ENCODE measurements around the gene SLC23A3.

The SLC23A3 gene

GRCh38 chr2:219140722-219141121, 29.1 kb downstream of the SLC23A3 start:
- peaks cover 26 to 55% (median 29%) of the 10 kb centered on the region in 3 donors for H3K36me3 ChIP-seq
- TF ChIP-seq CTCF (IDR thresholded peaks at IDR 0.05) = no peak
- no peaks in the 10 kb centered on the region for H3K27me3 ChIP-seq
- no peak for DNase-seq
- H3K27ac ChIP-seq = no peak overlapping the region
- H3K4me1 ChIP-seq = peaks cover 0 to 11% (median 3%) of the 10 kb centered on the region in 4 donors
- no peaks in the 10 kb centered on the region for H3K9me3 ChIP-seq
- H3K4me3 ChIP-seq = no peak overlapping the region
- intact Hi-C loops (cut with DNase I; ENCODE audit: low total_unique reads) = no loop called here

GRCh38 chr2:219133976-219134375, 35.9 kb downstream of the SLC23A3 start:
- no peak for DNase-seq
- no peak overlapping the region for H3K27ac ChIP-seq
- intact Hi-C loops (cut with DNase I; ENCODE audit: low total_unique reads) = no loop called here

GRCh38 chr2:219131744-219132143, 38.1 kb downstream of the SLC23A3 start:
- DNase-seq = no peak
- peaks cover 0 to 4% (median 0%) of the 10 kb centered on the region in 3 donors for H3K36me3 ChIP-seq
- H3K4me3 ChIP-seq = no peak overlapping the region
- no peak overlapping the region for H3K27ac ChIP-seq
- peaks cover 0 to 19% (median 3%) of the 10 kb centered on the region in 4 donors for H3K4me1 ChIP-seq
- no peak for TF ChIP-seq CTCF (IDR thresholded peaks at IDR 0.05)
- intact Hi-C loops (cut with DNase I; ENCODE audit: low total_unique reads) = no loop called here
- no peaks in the 10 kb centered on the region for H3K27me3 ChIP-seq
- H3K9me3 ChIP-seq = no peaks in the 10 kb centered on the region

More at GRCh38 chr2:219133976-219134375, 35.9 kb downstream of the SLC23A3 start:
- H3K4me1 ChIP-seq = peaks cover 0 to 12% (median 0%) of the 10 kb centered on the region in 4 donors
- H3K4me3 ChIP-seq = no peak overlapping the region
- H3K27me3 ChIP-seq = no peaks in the 10 kb centered on the region
- H3K36me3 ChIP-seq = peaks cover 0 to 9% (median 4%) of the 10 kb centered on the region in 3 donors
- H3K9me3 ChIP-seq = no peaks in the 10 kb centered on the region
- no peak for TF ChIP-seq CTCF (IDR thresholded peaks at IDR 0.05)

- H3K27ac ChIP-seq = no peak overlapping the region
- H3K36me3 ChIP-seq = peaks cover 0 to 4% (median 0%) of the 10 kb centered on the region in 3 donors
- no peak for TF ChIP-seq CTCF (IDR thresholded peaks at IDR 0.05)
- H3K4me1 ChIP-seq = peaks cover 0 to 23% (median 3%) of the 10 kb centered on the region in 4 donors
- intact Hi-C loops (cut with DNase I; ENCODE audit: low total_unique reads) = no loop called here
- H3K27me3 ChIP-seq = no peaks in the 10 kb centered on the region
- H3K4me3 ChIP-seq = no peak overlapping the region
- H3K9me3 ChIP-seq = no peaks in the 10 kb centered on the region
- no peak for DNase-seq
Observed at GRCh38 chr2:219131327-219131726, 38.5 kb downstream of the SLC23A3 start.

- H3K27ac ChIP-seq = no peak overlapping the region
- no peaks in the 10 kb centered on the region for H3K9me3 ChIP-seq
- no peaks in the 10 kb centered on the region for H3K27me3 ChIP-seq
- H3K36me3 ChIP-seq = peaks cover 0 to 4% (median 0%) of the 10 kb centered on the region in 3 donors
- TF ChIP-seq CTCF (IDR thresholded peaks at IDR 0.05) = no peak
- no peak for DNase-seq
- no peak overlapping the region for H3K4me3 ChIP-seq
- intact Hi-C loops (cut with DNase I; ENCODE audit: low total_unique reads) = no loop called here
- peaks cover 0 to 23% (median 10%) of the 10 kb centered on the region in 4 donors for H3K4me1 ChIP-seq
Observed at GRCh38 chr2:219129589-219129988, 40.2 kb downstream of the SLC23A3 start.

- no peak for DNase-seq
- Histone ChIP-seq H3K4me3 (no peak overlapping the region), H3K36me3 (peaks cover 0 to 4% (median 0%) of the 10 kb centered on the region in 3 donors), H3K27me3 (no peaks in the 10 kb centered on the region), H3K27ac (no peak overlapping the region), H3K9me3 (no peaks in the 10 kb centered on the region), H3K4me1 (peaks cover 0 to 30% (median 10%) of the 10 kb centered on the region in 4 donors)
- intact Hi-C loops (cut with DNase I; ENCODE audit: low total_unique reads) = no loop called here
- no peak for TF ChIP-seq CTCF (IDR thresholded peaks at IDR 0.05)
Observed at GRCh38 chr2:219128396-219128795, 41.4 kb downstream of the SLC23A3 start.
